ENCODE measurements around the gene GALNT7. TPM values are rescaled to one million over a fixed set of nuclear protein-coding genes. Genes with fewer than 3 reads are reported as not detected.

Gene GALNT7
- 19.7 to 26.8 TPM (median 25.5 TPM) in 5 replicates for total RNA-seq (2022; extraction: Qiagen RNA extraction)

GRCh38 chr4:173168396-173169177 is at the start of gene GALNT7:
GALNT7 (plus strand) TSS chr4:173168811; CDS start chr4:173168836, 25 bp downstream.

GRCh38 chr4:173334085-173334890 is 165.7 kb downstream of the GALNT7 start, which contains the start of gene HMGB2:
HMGB2 (minus strand) TSS chr4:173334358; CDS start chr4:173333649, 709 bp downstream.

GRCh38 chr4:173370477-173371291 is 202.1 kb downstream of the GALNT7 start, which contains the start of gene SAP30:
SAP30 (plus strand) TSS chr4:173370954; CDS start chr4:173371183, 229 bp downstream.

Other genes with a start within 250 kb of the GALNT7 start
- gene HMGB2, start 165.5 kb downstream of the GALNT7 start, total RNA-seq (2022; extraction: Qiagen RNA extraction): 106 to 131 TPM (median 116 TPM) in 5 replicates
- gene SAP30, start 202.1 kb downstream of the GALNT7 start, total RNA-seq (2022; extraction: Qiagen RNA extraction): 22.5 to 25.0 TPM (median 23.9 TPM) in 5 replicates
- gene SCRG1, start 230.3 kb downstream of the GALNT7 start, total RNA-seq (2022; extraction: Qiagen RNA extraction): not detected in 5 replicates